ENCODE measurements around the gene PTPRK.
"Not testable (repeated sequence)": the region's sequence is repeated elsewhere in the genome, so short reads cannot be mapped to it uniquely, and the experiment has no call there.

Gene PTPRK

GRCh38 chr6:127998985-127999384, 521.4 kb downstream of the PTPRK start:
- TF ChIP-seq, protein P1, sequence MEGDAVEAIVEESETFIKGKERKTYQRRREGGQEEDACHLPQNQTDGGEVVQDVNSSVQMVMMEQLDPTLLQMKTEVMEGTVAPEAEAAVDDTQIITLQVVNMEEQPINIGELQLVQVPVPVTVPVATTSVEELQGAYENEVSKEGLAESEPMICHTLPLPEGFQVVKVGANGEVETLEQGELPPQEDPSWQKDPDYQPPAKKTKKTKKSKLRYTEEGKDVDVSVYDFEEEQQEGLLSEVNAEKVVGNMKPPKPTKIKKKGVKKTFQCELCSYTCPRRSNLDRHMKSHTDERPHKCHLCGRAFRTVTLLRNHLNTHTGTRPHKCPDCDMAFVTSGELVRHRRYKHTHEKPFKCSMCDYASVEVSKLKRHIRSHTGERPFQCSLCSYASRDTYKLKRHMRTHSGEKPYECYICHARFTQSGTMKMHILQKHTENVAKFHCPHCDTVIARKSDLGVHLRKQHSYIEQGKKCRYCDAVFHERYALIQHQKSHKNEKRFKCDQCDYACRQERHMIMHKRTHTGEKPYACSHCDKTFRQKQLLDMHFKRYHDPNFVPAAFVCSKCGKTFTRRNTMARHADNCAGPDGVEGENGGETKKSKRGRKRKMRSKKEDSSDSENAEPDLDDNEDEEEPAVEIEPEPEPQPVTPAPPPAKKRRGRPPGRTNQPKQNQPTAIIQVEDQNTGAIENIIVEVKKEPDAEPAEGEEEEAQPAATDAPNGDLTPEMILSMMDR (conservative IDR thresholded peaks at IDR 0.05): no peak
- no peak overlapping the region for H3K27ac ChIP-seq

DNA sequence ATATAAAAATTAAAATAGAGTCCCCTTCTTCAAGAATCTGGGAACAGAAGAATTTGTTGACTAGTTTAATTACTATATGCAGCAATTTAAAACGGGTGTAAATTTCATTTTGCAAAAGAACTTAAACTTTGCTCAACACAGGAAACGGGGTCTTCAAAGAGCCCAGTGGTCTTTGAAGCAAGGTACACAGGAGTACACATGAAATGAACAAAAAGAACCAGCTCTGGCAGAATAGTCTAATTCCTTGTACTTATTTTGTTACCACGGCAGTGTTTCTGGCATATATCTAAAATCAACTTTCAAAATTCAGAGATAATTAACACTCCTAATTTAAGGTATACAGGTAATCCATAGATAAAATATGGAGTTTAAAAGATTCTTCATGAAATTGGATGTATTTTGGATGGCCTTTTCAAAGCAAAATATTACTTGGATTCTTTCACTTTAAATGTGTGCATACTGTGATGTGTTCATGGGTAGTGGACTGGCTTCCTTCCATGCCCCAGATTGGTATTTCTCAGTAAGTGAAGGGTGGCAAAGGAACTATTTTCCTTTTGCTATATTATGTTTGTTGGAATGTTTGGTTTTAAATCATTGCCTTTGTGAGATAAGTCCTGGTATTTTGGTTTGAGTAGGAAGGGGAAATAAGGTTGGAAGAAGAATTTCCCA, 522.8 kb downstream of the PTPRK start:
- TF ChIP-seq, protein P1 (conservative IDR thresholded peaks at IDR 0.05): no peak

DNA sequence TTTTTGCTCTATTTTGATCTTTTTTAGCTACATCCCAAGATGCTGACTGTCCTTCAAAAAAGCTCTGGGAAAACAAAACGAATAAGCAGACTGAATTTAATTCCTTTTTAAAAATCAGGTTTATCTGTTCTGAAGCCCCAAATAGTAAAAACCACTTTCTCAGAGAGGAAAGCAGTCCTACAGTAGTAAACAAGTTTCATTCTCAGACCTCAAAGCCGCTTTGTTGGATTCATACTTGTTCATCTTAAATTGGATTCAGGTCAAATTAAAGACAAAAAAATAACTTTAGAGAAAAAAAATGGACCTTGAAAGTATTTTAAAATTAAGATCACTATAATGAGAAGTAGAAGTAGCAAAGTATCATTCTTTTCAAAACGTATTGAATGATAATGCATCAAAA, 523.5 kb downstream of the PTPRK start:
- no peak overlapping the region for H3K27ac ChIP-seq
- TF ChIP-seq, protein P1 (conservative IDR thresholded peaks at IDR 0.05): no peak

More for the DNA sequence above, 522.8 kb downstream of the PTPRK start:
- H3K27ac ChIP-seq: no peak overlapping the region

DNA sequence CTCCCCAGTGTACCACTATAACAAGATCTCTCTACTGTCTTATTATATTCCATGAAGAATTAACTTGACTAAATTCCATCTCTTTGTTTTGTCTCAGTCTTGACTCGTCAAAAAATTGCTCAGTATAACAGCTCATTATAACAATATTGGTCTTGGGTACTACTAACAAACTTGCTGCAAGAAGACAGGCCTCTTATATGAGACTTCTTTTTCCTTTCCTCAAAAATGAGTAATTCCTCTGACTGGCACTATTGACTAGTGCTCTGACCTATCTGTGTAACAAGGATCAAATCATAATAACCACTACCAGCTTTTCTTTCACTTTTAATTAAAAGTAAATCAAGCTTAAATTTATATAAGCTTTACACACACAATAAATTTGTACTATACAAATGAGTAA, 528.3 kb downstream of the PTPRK start:
- no peak overlapping the region for H3K27ac ChIP-seq
- TF ChIP-seq, protein P1 (conservative IDR thresholded peaks at IDR 0.05): no peak

- TF ChIP-seq, protein P1 (conservative IDR thresholded peaks at IDR 0.05): no peak
- no peak overlapping the region for H3K27ac ChIP-seq
Observed at GRCh38 chr6:127990074-127990473, 530.3 kb downstream of the PTPRK start.

DNA sequence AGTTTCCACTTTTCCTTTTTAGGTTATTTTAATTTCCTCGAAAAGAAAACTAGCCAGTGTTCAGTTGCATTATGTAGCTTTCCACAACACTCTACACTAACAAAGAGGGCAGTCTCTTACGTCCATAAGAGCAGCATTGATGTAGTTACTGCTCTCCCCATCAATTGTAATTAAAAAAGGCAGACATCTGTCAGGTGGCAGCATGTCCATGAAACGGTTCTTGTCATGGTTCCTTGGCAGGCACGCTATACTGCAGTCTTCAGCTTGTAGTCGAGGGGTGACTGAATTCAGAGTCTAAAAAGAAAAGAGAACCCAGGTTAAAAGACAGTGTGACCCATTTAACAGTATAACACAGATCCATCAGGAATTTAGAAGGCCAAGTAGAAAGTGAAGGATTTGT, 539.4 kb downstream of the PTPRK start:
- H3K27ac ChIP-seq: no peak overlapping the region
- TF ChIP-seq, protein P1 (conservative IDR thresholded peaks at IDR 0.05): no peak

- not testable (repeated sequence) for H3K27ac ChIP-seq
Observed at GRCh38 chr6:127978185-127978584, 542.2 kb downstream of the PTPRK start.

DNA sequence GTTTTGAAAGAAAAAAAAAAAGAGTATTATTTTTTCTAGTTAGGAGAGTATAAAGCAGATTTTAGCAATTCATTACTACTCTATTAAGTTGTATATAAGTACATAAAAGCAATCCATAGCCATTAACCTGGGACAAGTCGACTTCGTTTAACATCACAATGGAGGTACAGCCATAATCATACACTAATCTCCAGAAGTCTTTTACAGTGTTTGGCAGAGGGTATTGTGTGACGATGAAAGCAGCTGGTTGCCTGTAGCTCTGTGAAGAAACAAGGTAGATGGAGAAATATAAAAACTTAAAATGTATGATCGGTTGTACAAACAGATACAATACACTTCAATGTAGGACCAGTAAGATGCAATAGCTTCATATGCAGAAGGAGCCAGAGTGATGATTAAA, 543.6 kb downstream of the PTPRK start:
- H3K27ac ChIP-seq: no peak overlapping the region
- TF ChIP-seq, protein P1 (conservative IDR thresholded peaks at IDR 0.05): no peak

Measured in VCaP (cell line).